NT2/D1 (cell line): ENCODE measurements around the gene ERAS.
"Not testable (repeated sequence)": the region's sequence is repeated elsewhere in the genome, so short reads cannot be mapped to it uniquely, and the experiment has no call there.

Experiments used
- DNase-seq: peaks from one replicate; pipeline ENCODE4 v3.0.0-alpha.2; 2011; ENCODE audit warnings: low read depth, low spot score
- H3K27me3 ChIP-seq: 2 replicates; pipeline ENCODE4 v1.6.0; 2011; ENCODE audit warnings: mild to moderate bottlenecking; ENCODE audit not compliant: insufficient read length, insufficient read depth
- H3K36me3 ChIP-seq: 2 replicates; pipeline ENCODE4 v1.6.1; 2011; ENCODE audit warnings: mild to moderate bottlenecking, low read length, mixed read lengths; ENCODE audit not compliant: insufficient read depth, insufficient read length
- H3K4me1 ChIP-seq: 2 replicates; pipeline ENCODE4 v1.5.1; 2011; ENCODE audit not compliant: insufficient read depth, insufficient read length
- H3K4me3 ChIP-seq: 2 replicates; pipeline ENCODE4 v1.5.1; 2011; ENCODE audit warnings: low read depth; ENCODE audit not compliant: insufficient read length
- H3K9ac ChIP-seq: 2 replicates; pipeline ENCODE4 v1.6.0; 2011; ENCODE audit warnings: low read depth; ENCODE audit not compliant: insufficient read length
- H3K9me3 ChIP-seq: 2 replicates; pipeline ENCODE4 v1.5.1; 2011; ENCODE audit warnings: mild to moderate bottlenecking, low read length; ENCODE audit not compliant: insufficient read depth
- SUZ12 ChIP-seq: IDR thresholded peaks from 2 replicates; pipeline ENCODE4 v1.6.1; 2011; ENCODE audit not compliant: insufficient read length, insufficient read depth; ENCODE audit errors: extremely low read depth
- YY1 ChIP-seq: IDR thresholded peaks from 2 replicates; pipeline ENCODE4 v1.6.1; 2011; ENCODE audit not compliant: insufficient read length, insufficient read depth
- ZNF274 ChIP-seq: IDR thresholded peaks from 2 replicates; pipeline ENCODE4 v1.6.1; 2011; ENCODE audit warnings: mild to moderate bottlenecking, low read depth, low read length

Gene ERAS

GRCh38 chrX:48833542-48834138 lies 7.3 kb downstream of the ERAS start:
- Histone ChIP-seq H3K27me3 (peaks cover 78% of the 10 kb centered on the region), H3K36me3 (no peaks in the 10 kb centered on the region), H3K4me1 (peaks cover 7% of the 10 kb centered on the region), H3K9ac (no peak overlapping the region), H3K9me3 (no peaks in the 10 kb centered on the region), H3K4me3 (no peak overlapping the region)
- TF ChIP-seq SUZ12: no peak
- no peak for TF ChIP-seq ZNF274
- no peak for TF ChIP-seq YY1
- no peak for DNase-seq

DNA sequence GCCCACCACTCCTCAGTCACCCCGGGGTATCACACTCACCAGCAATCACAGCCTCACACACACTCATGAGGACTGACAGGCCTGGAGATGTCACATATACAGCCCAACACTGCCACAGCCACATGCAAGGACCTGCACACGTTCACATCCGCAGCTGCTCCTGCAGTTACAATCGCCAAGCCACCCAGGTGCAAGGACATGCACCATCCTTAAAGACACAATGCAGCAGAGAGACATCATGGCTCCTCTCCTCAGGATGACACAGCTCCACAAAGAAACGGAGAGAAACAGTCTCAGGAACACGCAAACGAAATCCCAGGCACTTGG lies 8.0 kb downstream of the ERAS start:
- H3K4me1 ChIP-seq: peaks cover 7% of the 10 kb centered on the region
- no peak for DNase-seq
- no peak overlapping the region for H3K9ac ChIP-seq
- peak overlapping the region; percentile 49 for H3K4me3 ChIP-seq
- TF ChIP-seq SUZ12 (no peak), YY1 (no peak), ZNF274 (no peak)
- no peaks in the 10 kb centered on the region for H3K9me3 ChIP-seq
- no peaks in the 10 kb centered on the region for H3K36me3 ChIP-seq
- H3K27me3 ChIP-seq: peaks cover 75% of the 10 kb centered on the region

GRCh38 chrX:48835524-48836329 lies 9.4 kb downstream of the ERAS start, which contains the start of gene PCSK1N:
Gene PCSK1N (minus strand): TSS chrX:48835610. CDS start chrX:48835532, 78 bp downstream.
- DNase-seq: no peak
- H3K4me3 ChIP-seq: peak within 1 kb of the TSS; percentile 49

GRCh38 chrX:48839686-48840085 lies 13.4 kb downstream of the ERAS start:
- TF ChIP-seq SUZ12 (no peak), YY1 (no peak), ZNF274 (no peak)
- no peaks in the 10 kb centered on the region for H3K36me3 ChIP-seq
- no peaks in the 10 kb centered on the region for H3K4me1 ChIP-seq
- no peak overlapping the region for H3K9ac ChIP-seq
- no peaks in the 10 kb centered on the region for H3K9me3 ChIP-seq
- peaks cover 21% of the 10 kb centered on the region for H3K27me3 ChIP-seq
- no peak overlapping the region for H3K4me3 ChIP-seq
- no peak for DNase-seq

More at GRCh38 chrX:48835524-48836329, 9.4 kb downstream of the ERAS start, which contains the start of gene PCSK1N:
- peaks cover 7% of the 10 kb centered on the region for H3K4me1 ChIP-seq
- no peaks in the 10 kb centered on the region for H3K9me3 ChIP-seq
- peaks cover 61% of the 10 kb centered on the region for H3K27me3 ChIP-seq
- TF ChIP-seq ZNF274 (no peak), SUZ12 (no peak), YY1 (no peak)
- H3K9ac ChIP-seq: peak within 1 kb of the TSS; percentile 50
- no peaks in the 10 kb centered on the region for H3K36me3 ChIP-seq

DNA sequence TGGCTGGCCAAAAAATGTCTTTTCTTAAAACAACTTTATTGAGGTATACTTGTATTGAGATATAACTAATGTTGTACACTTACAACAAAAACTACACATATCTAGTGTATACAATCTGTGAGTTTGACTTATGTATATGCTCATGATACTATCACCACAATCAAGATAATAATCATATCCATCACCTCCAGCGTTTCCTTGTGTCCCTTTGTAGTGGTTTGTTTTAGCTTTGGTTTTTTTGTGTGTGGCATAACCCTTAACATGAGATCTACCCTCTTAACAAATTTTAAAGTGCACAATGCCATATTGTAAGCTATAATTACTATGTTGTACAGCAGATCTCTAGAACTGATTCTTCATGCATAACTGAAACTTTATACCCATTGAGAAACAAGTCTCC lies 22.5 kb downstream of the ERAS start:
- H3K9ac ChIP-seq: no peak overlapping the region
- H3K9me3 ChIP-seq: peaks cover 20% of the 10 kb centered on the region; the same call in 1 of the 2 replicates
- no peaks in the 10 kb centered on the region for H3K27me3 ChIP-seq
- no peak for DNase-seq
- no peak overlapping the region for H3K4me3 ChIP-seq
- TF ChIP-seq YY1 (no peak), ZNF274 (no peak), SUZ12 (no peak)
- H3K4me1 ChIP-seq: no peaks in the 10 kb centered on the region
- H3K36me3 ChIP-seq: no peaks in the 10 kb centered on the region

GRCh38 chrX:48852857-48853256 lies 26.5 kb downstream of the ERAS start:
- H3K4me3 ChIP-seq: no peak overlapping the region
- TF ChIP-seq YY1 (no peak), SUZ12 (no peak), ZNF274 (no peak)
- DNase-seq: no peak
- H3K9me3 ChIP-seq: peaks cover 20% of the 10 kb centered on the region; the same call in 1 of the 2 replicates
- H3K36me3 ChIP-seq: no peaks in the 10 kb centered on the region
- no peak overlapping the region for H3K9ac ChIP-seq
- H3K27me3 ChIP-seq: no peaks in the 10 kb centered on the region
- no peaks in the 10 kb centered on the region for H3K4me1 ChIP-seq

- H3K4me1 ChIP-seq, DNase-seq, H3K9ac ChIP-seq, H3K27me3 ChIP-seq, H3K36me3 ChIP-seq, H3K4me3 ChIP-seq: not testable (repeated sequence)
- peaks cover 20% of the 10 kb centered on the region; the same call in 1 of the 2 replicates for H3K9me3 ChIP-seq
Observed at GRCh38 chrX:48853494-48853893, 27.2 kb downstream of the ERAS start.

DNA sequence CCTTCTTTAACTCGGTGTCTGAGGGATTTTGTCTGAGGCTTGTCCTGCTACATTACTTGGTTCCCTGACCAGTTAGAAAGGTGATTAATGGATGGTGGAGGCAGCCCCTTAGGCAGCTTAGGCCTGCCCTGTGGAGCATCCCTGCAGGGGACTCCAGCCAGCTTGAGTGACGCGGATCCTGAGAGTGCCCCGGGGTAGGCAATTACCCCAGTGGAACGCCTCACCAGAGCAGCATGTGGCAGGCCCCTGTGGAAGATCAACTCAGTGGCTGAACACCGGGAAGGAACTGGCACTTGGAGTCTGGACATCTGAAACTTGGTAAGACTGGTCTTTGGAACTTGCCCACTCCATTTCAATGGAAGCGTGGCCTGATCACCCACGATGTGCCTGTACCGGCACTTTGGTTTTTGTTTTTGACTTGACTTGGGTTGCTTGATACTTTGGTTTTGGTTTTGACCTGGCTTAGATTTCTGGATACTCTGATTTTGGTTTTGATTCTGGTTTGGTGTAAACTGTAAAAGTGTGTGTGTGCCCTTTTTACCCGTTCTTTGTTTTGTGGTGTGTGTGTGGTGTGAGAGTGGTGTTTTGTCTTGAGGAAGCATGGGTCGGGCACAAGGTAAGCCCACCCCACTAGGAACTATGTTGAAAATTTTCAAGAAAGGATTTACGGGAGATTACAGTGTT lies 27.9 kb downstream of the ERAS start:
- not testable (repeated sequence) for DNase-seq, H3K27me3 ChIP-seq, H3K36me3 ChIP-seq, H3K9ac ChIP-seq, H3K4me1 ChIP-seq, H3K4me3 ChIP-seq
- peaks cover 20% of the 10 kb centered on the region; the same call in 1 of the 2 replicates for H3K9me3 ChIP-seq
